Tibial nerve (tissue), 4 donors: ENCODE results near the gene TNIK. TPM values are rescaled to one million over a fixed set of nuclear protein-coding genes. Genes with fewer than 3 reads are reported as not detected.

ENCODE experiments used
- DNase-seq, 2 donors: peaks; one replicate each; pipeline ENCODE4 v3.0.0-alpha.2; 2019; ENCODE audit warnings: low spot score in 2 of 2
- H3K27ac ChIP-seq, 4 donors: fragments of 200-600 bp; sonication (generic) in 3 of 4; one replicate each; pipeline ENCODE4 v1.5.1; 2017 to 2019; ENCODE audit warnings: mild to moderate bottlenecking in 1 of 4
- H3K27me3 ChIP-seq, 2 donors: fragments of 200-600 bp; sonication (generic) in 1 of 2; one replicate each; pipeline versions ENCODE4 v1.5.1 to v1.6.0; 2017 to 2019
- H3K36me3 ChIP-seq, 3 donors: fragments of 200-600 bp; sonication (generic); one replicate each; pipeline ENCODE4 v1.5.1; 2018 to 2019
- H3K4me1 ChIP-seq, 4 donors: fragments of 200-600 bp; sonication (generic) in 3 of 4; one replicate each; pipeline ENCODE4 v1.5.1; 2017 to 2019
- H3K4me3 ChIP-seq, 4 donors: fragments of 200-600 bp; sonication (generic) in 3 of 4; one replicate each; pipeline ENCODE4 v1.5.1; 2017 to 2019; ENCODE audit warnings: mild to moderate bottlenecking in 1 of 4, moderate library complexity in 1 of 4
- H3K9me3 ChIP-seq, 4 donors: fragments of 200-600 bp; sonication (generic) in 3 of 4; one replicate each; pipeline ENCODE4 v1.5.1; 2017 to 2019
- EP300 ChIP-seq, 2 donors: sonication (generic); formaldehyde crosslinking; IDR thresholded peaks; one replicate each; pipeline ENCODE4 v1.6.1; 2017; ENCODE audit warnings: antibody characterized with exemption in 2 of 2, mild to moderate bottlenecking in 1 of 2
- POLR2A ChIP-seq, 2 donors: fragments of 450-650 bp; IDR thresholded peaks; one replicate each; pipeline ENCODE4 v1.6.1; 2017; ENCODE audit warnings: antibody characterized with exemption in 2 of 2, mild to moderate bottlenecking in 2 of 2, moderate library complexity in 2 of 2
- WGBS, 2 donors: methylation state at CpG; one replicate each; pipeline ENCODE4 v1.1.5; 2018; 5-methylcytosine and 5-hydroxymethylcytosine counted together
- total RNA-seq, 4 donors: library from RNA; depleted of rRNA; stranded (reverse); fragments of >200 nt; gene quantifications; one replicate each; pipeline ENCODE4 v1.1.0, GENCODE V29; 2016
- TF ChIP-seq, protein P1 (sequence below), 5 experiments: fragments of 200-600 bp in 3 of 5; fragments of 450-650 bp in 2 of 5; sonication (generic) in 3 of 5; IDR thresholded peaks; one replicate each; pipeline ENCODE4 v1.5.1; 2016 to 2019; ENCODE audit warnings: antibody characterized with exemption in 5 of 5, mild to moderate bottlenecking in 3 of 5, moderate library complexity in 2 of 5

The TNIK gene
- total RNA-seq, 4 donors from 2014 or later = 5.4 to 11.1 (median 7.5) TPM

DNA sequence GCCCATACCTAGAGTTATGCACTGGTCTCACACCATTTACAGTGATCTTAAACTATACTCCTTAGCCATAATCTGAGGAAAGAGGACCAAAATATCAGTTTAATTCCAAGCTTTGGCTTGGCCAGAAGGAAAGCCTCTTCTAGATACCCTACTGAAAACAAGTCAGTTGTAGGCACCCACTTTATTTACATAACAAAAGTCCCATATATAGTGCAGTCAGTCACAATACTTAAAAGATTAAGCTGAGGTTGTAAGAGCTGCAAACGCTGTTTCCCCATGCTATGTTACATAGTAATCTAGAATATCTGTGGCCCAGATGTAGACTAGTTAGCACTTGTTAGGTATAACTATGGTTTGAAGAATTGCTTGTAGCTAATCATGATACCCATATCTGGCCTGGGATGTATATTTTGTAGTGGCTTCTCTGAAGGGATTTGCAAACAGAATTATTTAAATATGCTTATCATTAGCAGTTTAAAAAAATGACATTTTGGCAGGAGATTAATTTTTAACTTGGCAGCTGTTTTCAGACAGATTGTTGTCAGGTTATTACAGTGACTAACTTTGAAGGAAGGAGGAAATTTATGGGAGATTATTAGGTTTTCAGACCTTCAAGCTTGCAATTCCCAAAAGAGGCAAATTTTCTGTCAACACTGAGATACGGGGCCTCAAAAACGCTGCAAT lies 273.2 kb downstream of the TNIK start:
- H3K36me3 ChIP-seq = no peaks in the 10 kb centered on the region
- TF ChIP-seq POLR2A (IDR thresholded peaks at IDR 0.05) = no peak
- no peak for TF ChIP-seq EP300 (IDR thresholded peaks at IDR 0.05)
- TF ChIP-seq, protein P1, sequence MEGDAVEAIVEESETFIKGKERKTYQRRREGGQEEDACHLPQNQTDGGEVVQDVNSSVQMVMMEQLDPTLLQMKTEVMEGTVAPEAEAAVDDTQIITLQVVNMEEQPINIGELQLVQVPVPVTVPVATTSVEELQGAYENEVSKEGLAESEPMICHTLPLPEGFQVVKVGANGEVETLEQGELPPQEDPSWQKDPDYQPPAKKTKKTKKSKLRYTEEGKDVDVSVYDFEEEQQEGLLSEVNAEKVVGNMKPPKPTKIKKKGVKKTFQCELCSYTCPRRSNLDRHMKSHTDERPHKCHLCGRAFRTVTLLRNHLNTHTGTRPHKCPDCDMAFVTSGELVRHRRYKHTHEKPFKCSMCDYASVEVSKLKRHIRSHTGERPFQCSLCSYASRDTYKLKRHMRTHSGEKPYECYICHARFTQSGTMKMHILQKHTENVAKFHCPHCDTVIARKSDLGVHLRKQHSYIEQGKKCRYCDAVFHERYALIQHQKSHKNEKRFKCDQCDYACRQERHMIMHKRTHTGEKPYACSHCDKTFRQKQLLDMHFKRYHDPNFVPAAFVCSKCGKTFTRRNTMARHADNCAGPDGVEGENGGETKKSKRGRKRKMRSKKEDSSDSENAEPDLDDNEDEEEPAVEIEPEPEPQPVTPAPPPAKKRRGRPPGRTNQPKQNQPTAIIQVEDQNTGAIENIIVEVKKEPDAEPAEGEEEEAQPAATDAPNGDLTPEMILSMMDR (IDR thresholded peaks at IDR 0.05) = no peak
- DNase-seq = no peak
- no peaks in the 10 kb centered on the region for H3K9me3 ChIP-seq
- WGBS, 2 donors = 68 to 77% methylated on average over 3 of the region's 3 CpGs
- H3K27ac ChIP-seq = no peak overlapping the region
- no peak overlapping the region for H3K4me3 ChIP-seq
- no peaks in the 10 kb centered on the region for H3K27me3 ChIP-seq
- peaks cover 0 to 21% (median 0%) of the 10 kb centered on the region in 4 donors for H3K4me1 ChIP-seq

DNA sequence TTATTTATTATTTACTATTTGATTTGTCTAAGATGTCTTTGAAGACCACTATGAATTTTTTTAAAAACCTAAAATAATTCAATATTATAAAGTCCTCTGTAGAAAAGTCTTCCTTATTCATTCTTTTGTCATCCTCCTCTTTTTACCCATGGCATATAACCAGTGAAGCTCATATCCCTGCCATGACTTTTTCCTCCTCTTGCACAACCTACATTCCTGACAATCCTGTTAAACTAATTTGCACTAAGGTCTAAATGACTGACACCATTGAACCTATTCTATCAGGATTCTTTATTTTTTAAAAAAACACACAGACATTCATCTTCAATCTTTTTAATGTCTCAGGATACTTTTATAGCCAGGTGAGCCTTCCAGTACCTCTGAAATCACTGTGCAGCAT lies 273.8 kb downstream of the TNIK start:
- TF ChIP-seq POLR2A (IDR thresholded peaks at IDR 0.05) = no peak
- TF ChIP-seq, protein P1 (IDR thresholded peaks at IDR 0.05) = no peak
- no peak for TF ChIP-seq EP300 (IDR thresholded peaks at IDR 0.05)
- H3K27ac ChIP-seq = no peak overlapping the region
- no peaks in the 10 kb centered on the region for H3K27me3 ChIP-seq
- no peak overlapping the region for H3K4me3 ChIP-seq
- DNase-seq = no peak
- H3K36me3 ChIP-seq = no peaks in the 10 kb centered on the region
- H3K4me1 ChIP-seq = peaks cover 0 to 21% (median 0%) of the 10 kb centered on the region in 4 donors
- H3K9me3 ChIP-seq = no peaks in the 10 kb centered on the region

DNA sequence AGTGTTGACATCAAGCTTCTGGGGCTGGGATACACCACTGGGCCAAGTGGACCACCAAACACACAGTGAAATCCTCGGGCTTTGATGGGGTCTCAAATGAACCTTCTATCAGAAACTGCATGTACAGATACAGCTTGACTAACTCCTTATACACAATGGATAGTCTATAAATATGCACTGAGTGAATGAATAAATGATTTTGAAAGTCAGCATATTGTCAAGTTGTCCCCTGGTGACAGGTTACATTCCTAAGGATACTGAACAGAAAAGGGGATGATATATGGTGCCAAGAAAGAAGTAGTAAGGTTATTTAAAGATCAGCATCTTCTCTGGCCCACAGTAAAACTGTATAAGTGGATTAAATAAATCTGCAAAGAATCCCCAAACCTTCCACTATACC lies 274.2 kb downstream of the TNIK start:
- H3K27ac ChIP-seq = peak overlapping the region in 1 of 4 donors; percentile 41

DNA sequence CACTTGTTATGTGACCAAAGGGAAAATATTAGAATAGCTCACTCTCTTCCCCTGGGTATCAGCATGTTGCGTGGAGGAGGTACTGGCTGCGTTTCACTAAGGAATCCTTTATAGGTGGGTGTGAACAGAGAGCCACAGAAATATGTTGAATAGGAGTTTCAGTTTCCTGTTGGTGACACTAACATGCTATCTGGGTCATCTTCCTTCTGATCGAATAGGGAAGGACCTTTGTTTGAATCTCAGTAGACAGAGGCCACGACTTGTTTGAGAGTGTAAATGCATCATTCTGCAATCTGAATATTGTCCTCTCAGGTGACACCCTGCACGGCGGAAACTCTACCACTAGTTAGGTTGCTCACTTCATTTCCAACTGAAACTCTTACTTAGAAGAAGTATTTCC lies 275.8 kb downstream of the TNIK start:
- no peaks in the 10 kb centered on the region for H3K27me3 ChIP-seq
- DNase-seq = no peak
- TF ChIP-seq POLR2A (IDR thresholded peaks at IDR 0.05) = no peak
- TF ChIP-seq, protein P1 (IDR thresholded peaks at IDR 0.05) = no peak
- no peak for TF ChIP-seq EP300 (IDR thresholded peaks at IDR 0.05)
- H3K36me3 ChIP-seq = no peaks in the 10 kb centered on the region
- no peak overlapping the region for H3K27ac ChIP-seq
- H3K4me1 ChIP-seq = peaks cover 0 to 21% (median 0%) of the 10 kb centered on the region in 4 donors
- H3K9me3 ChIP-seq = no peaks in the 10 kb centered on the region
- 62 to 65% methylated on average over 6 of the region's 6 CpGs for WGBS, 2 donors
- H3K4me3 ChIP-seq = no peak overlapping the region

More for the DNA sequence above, 274.2 kb downstream of the TNIK start:
- peaks cover 0 to 21% (median 0%) of the 10 kb centered on the region in 4 donors for H3K4me1 ChIP-seq
- no peak overlapping the region for H3K4me3 ChIP-seq
- H3K9me3 ChIP-seq = no peaks in the 10 kb centered on the region
- H3K36me3 ChIP-seq = no peaks in the 10 kb centered on the region
- no peak for DNase-seq
- TF ChIP-seq POLR2A (IDR thresholded peaks at IDR 0.05) (no peak), EP300 (IDR thresholded peaks at IDR 0.05) (no peak)
- TF ChIP-seq, protein P1 (IDR thresholded peaks at IDR 0.05) = no peak
- H3K27me3 ChIP-seq = no peaks in the 10 kb centered on the region
- WGBS, 2 donors = 71 to 100% methylated on average over 1 of the region's 1 CpG

DNA sequence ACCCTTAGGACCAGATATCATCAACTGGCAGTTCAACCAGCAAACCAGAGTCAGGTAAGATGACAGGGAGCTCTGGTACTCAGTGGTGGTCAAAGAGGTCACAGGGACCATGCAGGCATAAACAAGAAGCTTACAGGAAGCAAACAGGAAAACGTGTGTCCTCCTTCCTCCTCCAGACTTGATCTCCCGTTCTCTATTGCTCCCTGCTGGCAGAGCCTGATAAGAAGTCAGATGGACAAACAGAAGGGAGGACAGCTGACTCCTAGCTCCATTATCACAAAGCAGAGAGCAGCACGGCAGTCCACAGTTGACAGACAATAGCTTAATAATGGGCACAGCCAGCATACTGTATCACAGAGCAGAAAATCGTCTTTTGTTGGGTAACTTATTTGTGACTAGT lies 277.2 kb downstream of the TNIK start:
- Histone ChIP-seq H3K4me1 (peaks cover 0 to 21% (median 0%) of the 10 kb centered on the region in 4 donors), H3K27ac (no peak overlapping the region), H3K27me3 (no peaks in the 10 kb centered on the region), H3K9me3 (no peaks in the 10 kb centered on the region), H3K36me3 (no peaks in the 10 kb centered on the region), H3K4me3 (no peak overlapping the region)
- 60 to 68% methylated on average over 4 of the region's 4 CpGs for WGBS, 2 donors
- no peak for DNase-seq
- TF ChIP-seq, protein P1 (IDR thresholded peaks at IDR 0.05) = no peak
- no peak for TF ChIP-seq POLR2A (IDR thresholded peaks at IDR 0.05)
- no peak for TF ChIP-seq EP300 (IDR thresholded peaks at IDR 0.05)
